ENCODE measurements around the gene GNG13. TPM values are rescaled to one million over a fixed set of nuclear protein-coding genes. Genes with fewer than 3 reads are reported as not detected.

The GNG13 gene
- total RNA-seq, 1 experiment from 2014 or later = not detected

GRCh38 chr16:795580-796229 is 4.8 kb downstream of the GNG13 start:
- no peak overlapping the region for H3K27ac ChIP-seq (ENCODE audit: low read depth, low read length, poor library complexity, severe bottlenecking)
- TF ChIP-seq EZH2 (IDR thresholded peaks at IDR 0.05; ENCODE audit: borderline replicate concordance, low read depth, low read length, poor library complexity, severe bottlenecking) = no peak
- no peak for TF ChIP-seq CTCF (conservative IDR thresholded peaks at IDR 0.05; ENCODE audit: low read depth, low read length)
- intact Hi-C loops (cut with micrococcal nuclease; ENCODE audit: unreplicated experiment) = no loop called here
- no peak for DNase-seq (ENCODE audit: low spot score)
- CTCF ChIA-PET = no interaction called here
- H3K4me3 ChIP-seq (ENCODE audit: low read depth, low read length, poor library complexity, severe bottlenecking) = no peak overlapping the region
- POLR2A ChIA-PET (ENCODE audit: low non-redundant PET) = no interaction called here
- BruUV-seq (replicated peaks) = no TSS peak
- no peaks in the 10 kb centered on the region for H3K4me1 ChIP-seq (ENCODE audit: insufficient read depth, low read length, poor library complexity, severe bottlenecking)
- no peaks in the 10 kb centered on the region for H3K9me3 ChIP-seq (ENCODE audit: low read depth, low read length, poor library complexity, severe bottlenecking)
- H3K36me3 ChIP-seq (ENCODE audit: insufficient read depth, low read length, poor library complexity, severe bottlenecking) = peaks cover 23% of the 10 kb centered on the region
- H3K27me3 ChIP-seq (replicated peaks; ENCODE audit: insufficient read depth, low read depth, low read length, poor library complexity) = peaks cover 8% of the 10 kb centered on the region

- peaks cover 31% of the 10 kb centered on the region for H3K36me3 ChIP-seq (ENCODE audit: insufficient read depth, low read length, poor library complexity, severe bottlenecking)
Measured at GRCh38 chr16:794853-795466, 5.6 kb downstream of the GNG13 start.

GRCh38 chr16:794091-794822 is 6.3 kb downstream of the GNG13 start:
- Histone ChIP-seq H3K4me3 (ENCODE audit: low read depth, low read length, poor library complexity, severe bottlenecking) (no peak overlapping the region), H3K4me1 (ENCODE audit: insufficient read depth, low read length, poor library complexity, severe bottlenecking) (peaks cover 6% of the 10 kb centered on the region), H3K36me3 (ENCODE audit: insufficient read depth, low read length, poor library complexity, severe bottlenecking) (peaks cover 36% of the 10 kb centered on the region), H3K27ac (ENCODE audit: low read depth, low read length, poor library complexity, severe bottlenecking) (no peak overlapping the region), H3K27me3 (replicated peaks; ENCODE audit: insufficient read depth, low read depth, low read length, poor library complexity) (no peaks in the 10 kb centered on the region), H3K9me3 (ENCODE audit: low read depth, low read length, poor library complexity, severe bottlenecking) (no peaks in the 10 kb centered on the region)
- BruUV-seq (replicated peaks) = no TSS peak
- CTCF ChIA-PET = no interaction called here
- POLR2A ChIA-PET (ENCODE audit: low non-redundant PET) = no interaction called here
- DNase-seq (ENCODE audit: low spot score) = no peak
- intact Hi-C loops (cut with micrococcal nuclease; ENCODE audit: unreplicated experiment) = no loop called here
- TF ChIP-seq CTCF (conservative IDR thresholded peaks at IDR 0.05; ENCODE audit: low read depth, low read length) (no peak), EZH2 (IDR thresholded peaks at IDR 0.05; ENCODE audit: borderline replicate concordance, low read depth, low read length, poor library complexity, severe bottlenecking) (no peak)

More at GRCh38 chr16:794853-795466, 5.6 kb downstream of the GNG13 start:
- Histone ChIP-seq H3K4me1 (ENCODE audit: insufficient read depth, low read length, poor library complexity, severe bottlenecking) (no peaks in the 10 kb centered on the region), H3K27me3 (replicated peaks; ENCODE audit: insufficient read depth, low read depth, low read length, poor library complexity) (peaks cover under 1% of the 10 kb centered on the region), H3K27ac (ENCODE audit: low read depth, low read length, poor library complexity, severe bottlenecking) (no peak overlapping the region), H3K9me3 (ENCODE audit: low read depth, low read length, poor library complexity, severe bottlenecking) (no peaks in the 10 kb centered on the region), H3K4me3 (ENCODE audit: low read depth, low read length, poor library complexity, severe bottlenecking) (no peak overlapping the region)
- intact Hi-C loops (cut with micrococcal nuclease; ENCODE audit: unreplicated experiment) = no loop called here
- no peak for DNase-seq (ENCODE audit: low spot score)
- no TSS peak for BruUV-seq (replicated peaks)
- ChIA-PET POLR2A (ENCODE audit: low non-redundant PET) (no interaction called here), CTCF (no interaction called here)
- no peak for TF ChIP-seq CTCF (conservative IDR thresholded peaks at IDR 0.05; ENCODE audit: low read depth, low read length)
